ENCODE results near the gene TNRC6B. TPM values are rescaled to one million over a fixed set of nuclear protein-coding genes. Genes with fewer than 3 reads are reported as not detected.
A peak's percentile ranks its signal among the peaks of the same experiment; 100 is the strongest.
"Not testable (repeated sequence)": the region's sequence is repeated elsewhere in the genome, so short reads cannot be mapped to it uniquely, and the experiment has no call there.

The TNRC6B gene
- total RNA-seq, 2 donors from 2014 or later = 128 to 140 TPM

- Mint-ChIP-seq H3K36me3 (ENCODE audit: low read depth) (peaks cover 11% of the 10 kb centered on the region), H3K27ac (no peak overlapping the region), H3K27me3 (no peaks in the 10 kb centered on the region), H3K4me1 (peaks cover 19% of the 10 kb centered on the region), H3K4me3 (no peak overlapping the region)
- ATAC-seq = no peak
- no peaks in the 10 kb centered on the region for H3K9me3 ChIP-seq (ENCODE audit: control insufficient read depth, low read length, poor library complexity, severe bottlenecking)
- DNase-seq = no peak
These were observed 191.1 kb downstream of the TNRC6B start for GRCh38 chr22:40368836-40369235.

- no peak for ATAC-seq
- peaks cover 2% of the 10 kb centered on the region for H3K36me3 Mint-ChIP-seq (ENCODE audit: low read depth)
- peaks cover 20% of the 10 kb centered on the region for H3K4me1 Mint-ChIP-seq
- DNase-seq = no peak
- no peaks in the 10 kb centered on the region for H3K9me3 ChIP-seq (ENCODE audit: control insufficient read depth, low read length, poor library complexity, severe bottlenecking)
- H3K27ac Mint-ChIP-seq = no peak overlapping the region
- H3K27me3 Mint-ChIP-seq = no peaks in the 10 kb centered on the region
- H3K4me3 Mint-ChIP-seq = no peak overlapping the region
These were observed 196.8 kb downstream of the TNRC6B start for GRCh38 chr22:40374567-40374966.

GRCh38 chr22:40376149-40376548 is 198.4 kb downstream of the TNRC6B start:
- no peak overlapping the region for H3K4me3 Mint-ChIP-seq
- H3K36me3 Mint-ChIP-seq (ENCODE audit: low read depth) = peaks cover 2% of the 10 kb centered on the region
- no peaks in the 10 kb centered on the region for H3K27me3 Mint-ChIP-seq
- H3K9me3 ChIP-seq (ENCODE audit: control insufficient read depth, low read length, poor library complexity, severe bottlenecking) = no peaks in the 10 kb centered on the region
- ATAC-seq = no peak
- no peak for DNase-seq
- no peak overlapping the region for H3K27ac Mint-ChIP-seq
- peaks cover 19% of the 10 kb centered on the region for H3K4me1 Mint-ChIP-seq

- H3K9me3 ChIP-seq (ENCODE audit: control insufficient read depth, low read length, poor library complexity, severe bottlenecking) = no peaks in the 10 kb centered on the region
- H3K27me3 Mint-ChIP-seq = no peaks in the 10 kb centered on the region
- peaks cover 4% of the 10 kb centered on the region for H3K36me3 Mint-ChIP-seq (ENCODE audit: low read depth)
- H3K4me1 Mint-ChIP-seq = peaks cover 21% of the 10 kb centered on the region
- no peak overlapping the region for H3K4me3 Mint-ChIP-seq
- no peak overlapping the region for H3K27ac Mint-ChIP-seq
- DNase-seq (no peak), ATAC-seq (no peak)
These were observed 200.2 kb downstream of the TNRC6B start for GRCh38 chr22:40377931-40378330.

- DNase-seq; H3K27me3 Mint-ChIP-seq; H3K27ac Mint-ChIP-seq; H3K9me3 ChIP-seq (ENCODE audit: control insufficient read depth, low read length, poor library complexity, severe bottlenecking); H3K36me3 Mint-ChIP-seq (ENCODE audit: low read depth); H3K4me3 Mint-ChIP-seq; ATAC-seq: not testable (repeated sequence)
- H3K4me1 Mint-ChIP-seq = peaks cover 20% of the 10 kb centered on the region
These were observed 200.7 kb downstream of the TNRC6B start for GRCh38 chr22:40378448-40378847.

GRCh38 chr22:40381461-40381860 is 203.7 kb downstream of the TNRC6B start:
- Mint-ChIP-seq H3K27me3 (no peaks in the 10 kb centered on the region), H3K27ac (no peak overlapping the region), H3K36me3 (ENCODE audit: low read depth) (peaks cover 4% of the 10 kb centered on the region), H3K4me1 (peaks cover 39% of the 10 kb centered on the region), H3K4me3 (no peak overlapping the region)
- no peaks in the 10 kb centered on the region for H3K9me3 ChIP-seq (ENCODE audit: control insufficient read depth, low read length, poor library complexity, severe bottlenecking)
- ATAC-seq = no peak
- DNase-seq = no peak

- H3K4me1 Mint-ChIP-seq = peaks cover 52% of the 10 kb centered on the region
- peak overlapping the region; percentile 96 for H3K27ac Mint-ChIP-seq
- DNase-seq = no peak
- no peak overlapping the region for H3K4me3 Mint-ChIP-seq
- H3K9me3 ChIP-seq (ENCODE audit: control insufficient read depth, low read length, poor library complexity, severe bottlenecking) = no peaks in the 10 kb centered on the region
- no peak for ATAC-seq
- H3K36me3 Mint-ChIP-seq (ENCODE audit: low read depth) = peaks cover 12% of the 10 kb centered on the region
- H3K27me3 Mint-ChIP-seq = no peaks in the 10 kb centered on the region
These were observed 206.2 kb downstream of the TNRC6B start for GRCh38 chr22:40383905-40384304.

GRCh38 chr22:40385036-40385782 is 207.5 kb downstream of the TNRC6B start:
- no peaks in the 10 kb centered on the region for H3K27me3 Mint-ChIP-seq
- peaks cover 12% of the 10 kb centered on the region for H3K36me3 Mint-ChIP-seq (ENCODE audit: low read depth)
- H3K4me3 Mint-ChIP-seq = peak overlapping the region; percentile 91
- peak overlapping the region; percentile 96 for H3K27ac Mint-ChIP-seq
- H3K9me3 ChIP-seq (ENCODE audit: control insufficient read depth, low read length, poor library complexity, severe bottlenecking) = no peaks in the 10 kb centered on the region
- DNase-seq (no peak), ATAC-seq (peak; percentile 94)
- peaks cover 46% of the 10 kb centered on the region for H3K4me1 Mint-ChIP-seq

Other genes starting within 250 kb of the TNRC6B start
- gene TMA7B, start 217.5 kb upstream of the TNRC6B start, total RNA-seq = 10 to 100 TPM in 1 of 2 donors, 1 to 10 TPM in 1; 7.2 to 22.5 TPM
- 1 to 10 TPM; 1.6 to 2.1 TPM for gene FAM83F, start 183.0 kb upstream of the TNRC6B start, total RNA-seq
- 10 to 100 TPM; 59.2 to 67.5 TPM for gene ADSL, start 168.6 kb downstream of the TNRC6B start, total RNA-seq
- gene SGSM3, start 192.7 kb downstream of the TNRC6B start, total RNA-seq = 10 to 100 TPM; 56.7 to 79.4 TPM